K562 treated with DMSO at 1 percent for 4 hours (cell line): ENCODE data around the gene SFRP2. TPM values are rescaled to one million over a fixed set of nuclear protein-coding genes. Genes with fewer than 3 reads are reported as not detected.

Source experiments
- total RNA-seq: library from RNA; unstranded; fragments of 300-600 nt; gene quantifications from 2 replicates; pipeline ENCODE4 v1.2.3, GENCODE V29; 2022; ENCODE audit not compliant: insufficient read depth

Gene SFRP2
- total RNA-seq: not detected in 2 replicates

GRCh38 chr4:153788413-153789276 lies at the start of gene SFRP2:
Gene SFRP2, minus strand, starts transcription at chr4:153789083. Its CDS starts 248 bp downstream, at chr4:153788835.

GRCh38 chr4:153759407-153760316 lies 29.2 kb downstream of the SFRP2 start, which contains the start of gene RNF175:
Gene RNF175, minus strand, starts transcription at chr4:153760024. Its CDS starts 162 bp downstream, at chr4:153759862.

Other genes with a start within 250 kb of the SFRP2 start
- gene TLR2, start 104.8 kb downstream of the SFRP2 start, total RNA-seq: not detected in 2 replicates
- not detected in 2 replicates for gene RNF175, start 29.1 kb downstream of the SFRP2 start, total RNA-seq